Measurements from ENCODE around the gene NMRAL1. TPM values are rescaled to one million over a fixed set of nuclear protein-coding genes. Genes with fewer than 3 reads are reported as not detected.

NMRAL1 gene
- total and polyA plus RNA-seq, 2 experiments from 2014 or later, result 50.7 to 61.7 TPM

- H3K79me2 ChIP-seq (replicated peaks; ENCODE audit: insufficient read depth), result peaks cover 10% of the 10 kb centered on the region
- H3K27me3 ChIP-seq (ENCODE audit: insufficient read depth), result no peaks in the 10 kb centered on the region
- peaks cover 6% of the 10 kb centered on the region for H4K20me1 ChIP-seq (replicated peaks; ENCODE audit: insufficient read depth)
- no peak for TF ChIP-seq ZNF331 (CRISPR knock-in tag; IDR thresholded peaks at IDR 0.05; ENCODE audit: low read depth)
- no peak for TF ChIP-seq CREB1 (CRISPR knock-in tag; IDR thresholded peaks at IDR 0.05; ENCODE audit: low read depth)
- TF ChIP-seq STAT1 (IDR thresholded peaks at IDR 0.05; ENCODE audit: unreplicated experiment), result no peak
- TF ChIP-seq POLR2AphosphoS5 (IDR thresholded peaks at IDR 0.05; ENCODE audit: low read depth), result no peak
- no peak for TF ChIP-seq ETS1 (IDR thresholded peaks at IDR 0.05)
- TF ChIP-seq ZNF462 (CRISPR knock-in tag; IDR thresholded peaks at IDR 0.05), result no peak
- TF ChIP-seq EZH2 (IDR thresholded peaks at IDR 0.05; ENCODE audit: low read depth, unreplicated experiment), result no peak
- no peak for TF ChIP-seq JUNB (IDR thresholded peaks at IDR 0.05; ENCODE audit: unreplicated experiment)
- TF ChIP-seq NANOG (IDR thresholded peaks at IDR 0.05; ENCODE audit: borderline replicate concordance), result no peak
- TF ChIP-seq CTCF (conservative IDR thresholded peaks at IDR 0.05; ENCODE audit: low read depth in 2 of 2), result no peak
- TF ChIP-seq ZNF114 (CRISPR knock-in tag; IDR thresholded peaks at IDR 0.05), result no peak
- no peak for TF ChIP-seq EZH2phosphoT487 (IDR thresholded peaks at IDR 0.05; ENCODE audit: unreplicated experiment)
- TF ChIP-seq REST (IDR thresholded peaks at IDR 0.05; ENCODE audit: unreplicated experiment), result no peak
- H3K27me3 Mint-ChIP-seq (ENCODE audit: insufficient read depth, low read depth, poor library complexity), result peaks cover 12% of the 10 kb centered on the region
- no peaks in the 10 kb centered on the region for H3K9me3 Mint-ChIP-seq
- no peaks in the 10 kb centered on the region; the same call in 2 of the 3 replicates for H3K36me3 Mint-ChIP-seq (ENCODE audit: low read depth)
- peak; percentile 69 for DNase-seq (ENCODE audit: low spot score)
- H3K4me3 Mint-ChIP-seq, result peak overlapping the region; percentile 79
- no peak overlapping the region for H3K27ac Mint-ChIP-seq
- peaks cover 8% of the 10 kb centered on the region for H3K4me1 Mint-ChIP-seq
- peaks cover 10% of the 10 kb centered on the region for H3F3A ChIP-seq (replicated peaks; ENCODE audit: low read depth)
- H3K4me1 ChIP-seq (ENCODE audit: insufficient read depth), result peaks cover 5% of the 10 kb centered on the region; the same call in 1 of the 2 replicates
- H2AFZ ChIP-seq, result peak overlapping the region; percentile 23; the same call in 1 of the 2 replicates
- H3K36me3 ChIP-seq (ENCODE audit: insufficient read depth), result no peaks in the 10 kb centered on the region; the same call in 1 of the 2 replicates
- peak overlapping the region; percentile 84 for H3K4me3 ChIP-seq
- no peaks in the 10 kb centered on the region for H3K9me2 ChIP-seq (ENCODE audit: insufficient read depth)
- H3K27ac ChIP-seq (ENCODE audit: low read depth), result no peak overlapping the region
- peak; percentile 66 for ATAC-seq
- H3K4me2 ChIP-seq, result peak overlapping the region; percentile 88
Measured at GRCh38 chr16:4415538-4416199, 58.8 kb downstream of the NMRAL1 start.

Data from GM23338 (cell line).